ENCODE data around the gene PNLIPRP2.

- TF ChIP-seq CTCF (IDR thresholded peaks at IDR 0.05) (no peak), POLR2A (IDR thresholded peaks at IDR 0.05) (no peak)
Observed at GRCh38 chr10:116691635-116692034, 70.9 kb downstream of the PNLIPRP2 start.

All from gastroesophageal sphincter (tissue), 3 donors.